ENCODE measurements around the gene GPATCH8.
"Not testable (repeated sequence)": the region's sequence is repeated elsewhere in the genome, so short reads cannot be mapped to it uniquely, and the experiment has no call there.

Gene GPATCH8

DNA sequence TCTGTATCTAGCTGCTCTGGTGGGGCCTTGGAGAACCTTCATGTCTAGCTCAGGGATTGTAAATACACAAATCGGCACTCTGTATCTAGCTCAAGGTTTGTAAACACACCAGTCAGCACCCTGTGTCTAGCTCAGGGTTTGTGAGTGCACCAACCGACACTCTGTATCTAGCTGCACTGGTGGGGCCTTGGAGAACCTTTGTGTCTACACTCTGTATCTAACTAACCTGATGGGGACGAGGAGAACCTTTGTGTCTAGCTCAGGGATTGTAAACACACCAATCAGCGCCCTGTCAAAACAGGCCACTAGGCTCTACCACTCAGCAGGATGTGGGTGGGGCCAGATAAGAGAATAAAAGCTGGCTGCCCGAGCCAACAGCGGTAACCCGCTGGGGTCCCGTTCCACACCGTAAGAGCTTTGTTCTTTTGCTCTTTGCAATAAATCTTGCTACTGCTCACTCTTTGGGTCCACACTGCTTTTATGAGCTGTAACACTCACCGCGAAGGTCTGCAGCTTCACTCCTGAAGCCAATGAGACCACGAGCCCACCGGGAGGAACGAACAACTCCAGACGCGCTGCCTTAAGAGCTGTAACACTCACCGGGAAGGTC lies 133.7 kb downstream of the GPATCH8 start:
- DNase-seq: not testable (repeated sequence)

DNA sequence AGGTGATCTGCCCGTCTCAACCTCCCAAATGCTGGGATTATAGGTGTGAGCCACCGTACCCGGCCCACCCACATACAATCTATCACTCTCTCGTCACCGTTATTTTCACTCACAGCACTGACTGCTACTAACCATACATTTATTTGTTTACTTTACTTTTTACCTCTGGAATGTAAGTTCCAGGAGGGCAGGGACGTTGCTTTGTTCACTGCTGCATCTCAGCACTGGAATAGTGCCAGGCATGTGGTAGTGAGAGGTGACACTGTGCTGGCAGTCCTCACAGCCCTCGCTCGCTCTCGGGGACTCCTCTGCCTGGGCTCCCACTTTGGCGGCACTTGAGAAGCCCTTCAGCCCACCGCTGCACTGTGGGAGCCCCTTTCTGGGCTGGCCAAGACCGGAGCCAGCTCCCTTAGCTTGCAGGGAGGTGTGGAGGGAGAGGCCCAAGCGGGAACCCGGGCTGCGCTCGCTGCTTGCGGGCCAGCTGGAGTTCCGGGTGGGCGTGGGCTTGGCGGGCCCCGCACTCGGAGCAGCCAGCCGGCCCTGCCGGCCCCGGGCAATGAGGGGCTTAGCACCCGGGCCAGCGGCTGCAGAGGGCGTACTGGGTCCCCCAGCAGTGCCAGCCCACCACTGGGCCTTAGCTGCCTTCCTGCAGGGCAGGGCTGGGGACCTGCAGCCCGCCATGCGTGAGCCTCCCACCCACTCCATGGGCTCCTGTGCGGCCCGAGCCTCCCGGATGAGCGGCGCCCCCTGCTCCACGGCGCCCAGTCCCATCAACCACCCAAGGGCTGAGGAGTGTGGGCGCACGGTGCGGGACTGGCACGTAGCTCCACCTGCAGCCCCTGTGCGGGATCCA lies 134.6 kb downstream of the GPATCH8 start:
- DNase-seq: not testable (repeated sequence)

DNA sequence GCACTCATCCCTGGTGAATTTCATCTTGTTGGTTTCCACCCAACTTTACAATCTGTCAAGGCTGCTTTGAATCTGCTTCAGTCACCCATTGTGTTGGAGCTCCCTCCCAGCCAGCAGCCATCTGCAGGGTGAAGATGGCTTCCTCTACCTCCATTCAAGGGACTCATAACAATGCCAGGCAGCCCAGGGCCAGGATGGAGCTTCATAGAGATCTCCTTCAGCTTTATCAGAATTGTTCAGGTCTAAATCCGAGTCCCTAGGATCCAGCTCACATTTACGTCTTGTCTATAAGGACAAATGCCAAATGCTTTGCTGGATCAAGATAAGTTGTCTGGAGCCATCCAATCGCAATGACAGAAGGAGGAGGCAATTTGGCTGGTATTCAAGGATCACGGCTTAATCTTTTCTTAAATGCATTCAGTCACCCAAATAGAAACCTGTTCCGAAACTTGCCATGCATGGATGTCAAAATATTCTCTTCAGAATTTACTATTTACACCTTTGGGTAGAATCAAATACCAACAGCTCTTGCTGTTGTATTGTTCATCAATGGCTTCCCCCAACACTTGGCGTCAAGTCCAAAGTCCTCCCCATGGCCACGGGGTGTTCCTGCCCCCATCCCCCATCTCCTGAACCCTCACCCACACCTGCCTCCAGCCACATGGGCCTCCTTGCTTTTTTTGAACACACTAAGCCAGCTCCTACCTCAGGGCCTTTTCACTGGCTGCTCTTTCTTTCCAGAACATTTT lies 135.8 kb downstream of the GPATCH8 start:
- DNase-seq: no peak

DNA sequence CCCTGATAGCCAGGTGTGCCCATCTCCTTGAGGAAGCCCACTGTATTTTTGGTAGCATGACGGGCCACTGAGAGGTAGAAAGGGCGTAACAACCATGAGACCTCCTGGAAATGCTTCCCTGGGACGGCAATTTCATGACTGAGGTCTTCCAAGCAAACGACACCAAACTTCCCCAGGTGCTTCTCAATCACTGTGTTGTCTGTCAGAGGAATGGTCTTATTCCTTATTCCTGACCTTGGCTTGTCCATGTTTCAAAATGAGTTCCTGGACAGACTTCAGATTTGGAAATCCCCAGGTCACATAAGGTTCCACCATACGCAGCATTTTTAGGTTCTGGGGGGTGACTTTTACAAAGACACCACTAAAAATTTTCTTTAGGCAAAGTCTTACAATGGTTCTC lies 138.2 kb downstream of the GPATCH8 start:
- not testable (repeated sequence) for DNase-seq

DNA sequence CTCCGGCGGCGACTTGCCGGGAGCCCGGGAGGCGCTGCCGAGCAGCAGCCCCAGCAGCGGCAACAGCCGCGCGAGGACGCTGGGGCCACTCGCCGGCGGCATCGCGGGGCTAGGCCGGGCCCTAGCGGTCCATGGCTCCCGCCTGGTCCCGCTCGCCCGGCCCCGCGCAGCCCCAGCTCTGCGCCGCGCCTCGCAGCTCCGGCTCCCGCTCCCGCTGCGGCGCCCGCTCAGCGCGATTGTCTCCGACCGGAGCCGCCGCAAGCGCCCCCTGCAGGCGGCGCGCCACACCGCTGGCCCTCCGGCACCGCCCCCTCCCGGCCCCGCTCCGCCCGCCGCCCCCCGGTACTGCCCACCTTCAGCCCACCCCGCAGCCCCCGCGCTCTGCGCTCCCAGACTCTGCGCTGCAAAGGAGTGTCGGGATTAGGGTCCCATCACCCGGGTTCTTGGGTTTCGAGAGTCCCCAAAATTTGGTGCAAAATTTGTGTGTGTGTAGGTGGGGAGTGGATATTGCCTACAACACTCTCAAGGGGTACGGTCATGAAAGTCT lies 139.5 kb downstream of the GPATCH8 start, which contains the start of gene FAM171A2:
FAM171A2 (minus strand) TSS at position 241 of the 547 bp plus-strand sequence; CDS start at position 102, 139 bp downstream.
- peak; percentile 83 for DNase-seq

DNA sequence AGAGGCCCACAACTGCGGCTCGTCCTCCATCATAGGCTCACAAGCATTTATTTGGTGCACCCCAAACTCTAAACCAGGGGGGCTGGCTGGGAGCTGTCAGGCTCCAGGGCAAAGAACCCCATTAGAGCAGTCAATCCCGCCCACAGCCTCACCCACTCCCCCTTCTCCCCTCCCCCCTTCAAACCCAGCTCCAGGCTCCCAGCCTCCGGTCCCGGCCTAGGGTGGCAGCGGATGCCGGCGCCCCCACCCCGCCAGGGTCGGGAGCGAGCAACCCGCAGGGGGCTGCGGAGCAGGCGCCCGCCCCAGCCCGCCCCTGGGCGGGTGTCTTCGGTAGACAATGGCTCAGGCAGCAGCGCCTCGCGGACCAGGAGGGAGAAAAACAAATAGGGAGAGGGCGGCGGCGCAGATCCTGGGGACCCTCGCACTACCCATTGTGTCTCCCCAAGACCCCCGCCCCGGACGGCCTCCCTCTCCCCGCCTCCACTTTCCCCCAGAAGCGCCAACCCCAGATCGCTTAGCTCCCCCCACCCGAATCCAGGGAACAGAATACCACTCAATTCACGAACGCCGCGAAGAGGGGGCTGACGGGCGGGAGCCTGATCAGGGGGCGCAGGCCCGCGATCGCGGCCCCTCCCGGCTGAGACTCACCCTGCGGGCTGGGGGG lies 140.1 kb downstream of the GPATCH8 start:
- no peak for DNase-seq

- no peak for DNase-seq
Observed at GRCh38 chr17:44362459-44362948, 140.7 kb downstream of the GPATCH8 start.

DNA sequence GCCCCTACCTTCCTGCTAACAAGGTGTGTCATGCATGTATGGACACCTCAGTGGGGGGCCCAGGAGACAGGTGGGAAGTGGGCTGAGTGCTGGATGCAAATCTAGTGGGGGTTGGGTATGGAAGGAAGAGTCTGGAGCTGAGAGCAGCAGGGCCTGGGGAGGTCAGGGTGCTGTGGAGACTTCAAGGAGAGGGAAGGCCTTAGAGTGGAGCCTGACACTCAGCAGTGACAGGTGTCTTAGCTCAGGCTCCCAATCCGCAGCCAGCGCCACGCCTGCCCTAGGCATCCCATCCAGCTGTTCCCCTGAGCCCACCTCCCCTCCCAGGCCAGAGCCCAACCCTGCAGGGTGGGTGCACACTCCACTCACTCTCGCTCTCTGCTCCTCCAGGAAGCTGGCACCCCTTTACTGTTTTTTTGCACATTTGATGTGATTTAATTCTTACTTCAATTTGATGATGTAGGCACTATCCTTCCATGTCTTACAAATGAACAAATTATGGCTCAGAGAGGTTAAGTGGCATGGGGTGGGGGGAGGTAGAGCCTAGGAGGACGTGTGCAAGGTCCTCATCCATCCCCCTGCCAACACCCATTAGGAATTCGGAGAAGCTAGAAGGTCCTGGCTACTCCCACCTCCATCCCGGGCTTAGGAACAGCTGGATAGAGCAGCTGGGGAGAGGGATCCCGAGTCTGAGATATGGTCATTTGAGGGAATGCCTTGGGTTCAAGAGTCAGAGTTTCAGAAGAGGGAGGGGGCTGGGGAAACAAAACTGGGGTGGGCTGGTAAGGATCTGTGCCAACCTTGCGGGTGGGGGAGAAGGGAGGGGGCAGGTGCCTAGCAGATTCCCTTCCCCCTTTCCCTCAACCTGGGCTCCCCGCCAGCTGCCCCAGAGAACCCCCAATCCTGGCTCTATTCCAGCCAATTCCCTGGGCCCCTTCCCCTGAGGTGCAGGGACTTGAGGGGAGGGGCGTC lies 141.6 kb downstream of the GPATCH8 start:
- DNase-seq: no peak

DNA sequence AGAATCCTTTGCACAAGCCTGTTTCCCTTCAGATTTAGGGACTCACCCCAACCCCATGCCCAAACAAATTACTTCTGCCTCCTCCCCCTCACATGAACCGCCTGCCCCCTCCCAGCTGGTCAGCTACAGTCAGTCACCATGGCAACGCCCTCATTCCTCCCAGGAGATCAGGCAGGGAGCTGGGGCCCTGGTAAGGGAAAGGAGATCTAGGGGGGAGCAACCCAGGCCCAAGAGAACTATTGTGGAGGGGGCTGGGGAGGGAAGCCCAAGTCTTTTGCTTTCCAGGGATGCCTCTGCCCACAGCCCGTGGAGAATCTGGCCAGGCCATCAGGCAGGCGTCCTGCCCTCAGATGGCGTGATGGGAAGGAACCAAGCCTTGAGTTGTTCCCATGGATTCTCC lies 142.4 kb downstream of the GPATCH8 start:
- peak; percentile 71 for DNase-seq

- no peak for DNase-seq
Observed at GRCh38 chr17:44360144-44360533, 143.1 kb downstream of the GPATCH8 start.

- DNase-seq: no peak
Observed at GRCh38 chr17:44359458-44360143, 143.6 kb downstream of the GPATCH8 start.

- no peak for DNase-seq
Observed at GRCh38 chr17:44359006-44359405, 144.2 kb downstream of the GPATCH8 start.

- no peak for DNase-seq
Observed at GRCh38 chr17:44358066-44358465, 145.1 kb downstream of the GPATCH8 start.

DNA sequence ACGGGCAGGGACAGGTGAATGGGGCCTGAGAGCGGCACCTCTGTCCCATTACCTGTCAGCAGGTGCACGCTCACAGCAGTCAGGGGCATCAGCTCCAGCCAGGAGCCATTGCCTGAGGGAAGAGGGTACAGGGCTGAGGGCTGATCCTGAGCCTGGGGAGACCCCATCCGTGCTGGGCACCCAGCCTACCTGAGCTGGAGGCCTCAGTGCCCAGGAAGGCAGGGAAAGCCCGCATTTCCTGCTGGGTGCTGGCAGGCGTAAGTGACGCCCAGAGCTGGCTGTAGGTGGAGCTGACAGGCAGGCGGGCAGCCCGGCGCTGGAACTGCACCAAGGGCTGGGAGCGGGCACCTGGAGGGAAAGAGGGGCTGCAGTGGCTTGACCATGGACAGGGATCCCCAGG lies 147.0 kb downstream of the GPATCH8 start:
- DNase-seq: no peak

- DNase-seq: no peak
Observed at GRCh38 chr17:44355642-44356099, 147.5 kb downstream of the GPATCH8 start.

- DNase-seq: no peak
Observed at GRCh38 chr17:44354582-44355561, 148.3 kb downstream of the GPATCH8 start.

- DNase-seq: no peak
Observed at GRCh38 chr17:44353672-44354331, 149.4 kb downstream of the GPATCH8 start.

GRCh38 chr17:44352828-44353671 lies 150.2 kb downstream of the GPATCH8 start:
- no peak for DNase-seq
